Gastrocnemius medialis (tissue), 4 donors: ENCODE results near the gene ARHGAP25.

Experiments used
- CTCF ChIP-seq, 5 experiments: fragments of 450-650 bp in 3 of 5; fragments of 200-600 bp in 2 of 5; sonication (generic) in 2 of 5; IDR thresholded peaks in 4 of 5; conservative IDR thresholded peaks in 1 of 5; 1 replicate in 4 of 5; 2 replicates in 1 of 5; pipeline ENCODE4 v1.5.1; 2016 to 2019; ENCODE audit warnings: antibody characterized with exemption in 5 of 5, mild to moderate bottlenecking in 3 of 5, moderate library complexity in 3 of 5
- POLR2A ChIP-seq, 2 donors: fragments of 450-650 bp; IDR thresholded peaks; one replicate each; pipeline ENCODE4 v1.6.1; 2017; ENCODE audit warnings: antibody characterized with exemption in 2 of 2, mild to moderate bottlenecking in 2 of 2, moderate library complexity in 2 of 2

- TF ChIP-seq POLR2A (IDR thresholded peaks at IDR 0.05): no peak
- no peak for TF ChIP-seq CTCF (IDR thresholded peaks at IDR 0.05 in 4 of 5, conservative IDR thresholded peaks at IDR 0.05 in 1 of 5)
These were observed 10.4 kb downstream of the ARHGAP25 start for GRCh38 chr2:68745006-68745405.
